ENCODE measurements around the gene GNRH2.
A peak's percentile ranks its signal among the peaks of the same experiment; 100 is the strongest.

The GNRH2 gene

DNA sequence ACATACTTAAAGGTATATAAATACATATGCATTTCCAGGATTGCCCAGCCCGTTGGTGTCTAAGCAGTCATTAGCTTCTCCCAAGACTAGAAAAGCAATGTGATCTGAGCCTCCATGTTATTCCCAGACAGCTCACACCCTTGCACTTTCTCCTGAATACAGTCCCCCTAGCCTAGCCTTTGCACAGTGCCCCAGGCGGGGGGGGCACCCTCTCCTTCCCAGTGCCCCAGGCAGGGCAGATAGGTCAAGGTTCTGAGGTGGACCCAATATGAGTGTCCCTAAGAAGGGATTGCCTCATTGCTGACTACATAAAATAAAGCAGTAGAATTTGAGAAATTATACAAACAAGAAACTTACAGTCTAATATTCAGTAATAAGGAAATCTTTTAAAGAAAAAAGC is 15.4 kb upstream of the GNRH2 start:
- Mint-ChIP-seq H3K27me3 (no peaks in the 10 kb centered on the region), H3K36me3 (ENCODE audit: low read depth) (peaks cover 18% of the 10 kb centered on the region), H3K4me3 (no peak overlapping the region), H3K4me1 (no peaks in the 10 kb centered on the region), H3K9me3 (no peaks in the 10 kb centered on the region), H3K27ac (no peak overlapping the region)
- DNase-seq (no peak), ATAC-seq (no peak)

- no peaks in the 10 kb centered on the region for H3K4me1 Mint-ChIP-seq
- DNase-seq, result no peak
- H3K9me3 Mint-ChIP-seq, result no peaks in the 10 kb centered on the region
- H3K4me3 Mint-ChIP-seq, result no peak overlapping the region
- no peaks in the 10 kb centered on the region for H3K27me3 Mint-ChIP-seq
- H3K27ac Mint-ChIP-seq, result no peak overlapping the region
- peaks cover 21% of the 10 kb centered on the region for H3K36me3 Mint-ChIP-seq (ENCODE audit: low read depth)
- no peak for ATAC-seq
Measured at GRCh38 chr20:3031524-3032147, 11.8 kb upstream of the GNRH2 start.

GRCh38 chr20:3032624-3033023 is 10.8 kb upstream of the GNRH2 start:
- no peak overlapping the region for H3K4me3 Mint-ChIP-seq
- DNase-seq (no peak), ATAC-seq (no peak)
- H3K4me1 Mint-ChIP-seq, result no peaks in the 10 kb centered on the region
- no peaks in the 10 kb centered on the region for H3K27me3 Mint-ChIP-seq
- no peaks in the 10 kb centered on the region for H3K9me3 Mint-ChIP-seq
- H3K36me3 Mint-ChIP-seq (ENCODE audit: low read depth), result peaks cover 16% of the 10 kb centered on the region
- H3K27ac Mint-ChIP-seq, result no peak overlapping the region

- Mint-ChIP-seq H3K27ac (no peak overlapping the region), H3K4me1 (no peaks in the 10 kb centered on the region), H3K9me3 (no peaks in the 10 kb centered on the region), H3K4me3 (no peak overlapping the region), H3K27me3 (no peaks in the 10 kb centered on the region), H3K36me3 (ENCODE audit: low read depth) (peaks cover 13% of the 10 kb centered on the region)
- DNase-seq (no peak), ATAC-seq (no peak)
Measured at GRCh38 chr20:3037654-3038053, 5.8 kb upstream of the GNRH2 start.

DNA sequence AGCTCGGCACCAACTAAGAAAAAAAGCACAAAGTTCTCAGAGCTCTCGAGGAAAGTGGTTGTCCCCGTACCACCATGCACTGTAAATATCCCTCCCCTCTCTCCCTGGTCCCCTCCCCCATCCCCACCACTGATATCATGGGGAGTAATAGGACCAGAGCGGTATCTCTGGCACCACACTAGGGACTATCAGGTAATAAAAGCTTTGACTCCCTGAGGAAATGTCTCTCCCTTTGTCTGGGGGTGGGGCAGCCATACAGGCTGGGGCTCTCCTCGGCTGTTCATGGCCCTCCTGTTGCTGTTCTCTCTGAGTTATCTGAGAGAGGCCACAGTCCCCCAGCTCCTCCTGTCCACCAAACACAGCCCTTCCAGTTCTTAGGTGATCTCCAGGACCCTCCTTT is 5.0 kb upstream of the GNRH2 start:
- peaks cover 13% of the 10 kb centered on the region for H3K36me3 Mint-ChIP-seq (ENCODE audit: low read depth)
- H3K4me3 Mint-ChIP-seq, result no peak overlapping the region
- H3K9me3 Mint-ChIP-seq, result no peaks in the 10 kb centered on the region
- H3K27me3 Mint-ChIP-seq, result no peaks in the 10 kb centered on the region
- DNase-seq, result no peak
- H3K27ac Mint-ChIP-seq, result no peak overlapping the region
- ATAC-seq, result no peak
- H3K4me1 Mint-ChIP-seq, result no peaks in the 10 kb centered on the region

DNA sequence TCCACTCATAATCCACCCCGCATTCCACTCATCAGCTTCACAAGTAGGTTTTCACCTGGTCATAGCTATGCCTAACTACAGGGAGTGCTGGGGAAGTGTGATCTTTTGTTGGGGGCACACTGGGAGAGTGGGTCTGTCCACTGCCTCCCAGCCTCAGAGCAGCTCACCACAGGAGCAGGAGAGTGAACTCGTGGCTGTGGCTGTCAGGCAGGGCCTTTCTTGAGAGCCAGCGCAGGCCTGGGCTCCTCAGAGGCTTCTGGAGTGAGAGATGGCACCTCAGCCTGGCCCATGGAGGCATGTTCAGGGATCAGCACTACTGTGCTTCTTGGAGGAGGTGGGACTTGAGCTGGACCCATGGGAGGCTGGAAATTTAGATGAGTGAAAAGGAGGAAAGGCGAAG is 4.0 kb upstream of the GNRH2 start:
- DNase-seq (no peak), ATAC-seq (no peak)
- H3K27me3 Mint-ChIP-seq, result no peaks in the 10 kb centered on the region
- no peak overlapping the region for H3K27ac Mint-ChIP-seq
- peaks cover 13% of the 10 kb centered on the region for H3K36me3 Mint-ChIP-seq (ENCODE audit: low read depth)
- no peaks in the 10 kb centered on the region for H3K9me3 Mint-ChIP-seq
- H3K4me3 Mint-ChIP-seq, result no peak overlapping the region
- no peaks in the 10 kb centered on the region for H3K4me1 Mint-ChIP-seq

- Mint-ChIP-seq H3K27ac (peak overlapping the region; percentile 4), H3K27me3 (no peaks in the 10 kb centered on the region), H3K4me1 (peaks cover 3% of the 10 kb centered on the region), H3K4me3 (no peak overlapping the region), H3K36me3 (ENCODE audit: low read depth) (peaks cover 10% of the 10 kb centered on the region), H3K9me3 (no peaks in the 10 kb centered on the region)
- no peak for DNase-seq
- no peak for ATAC-seq
Measured at GRCh38 chr20:3040086-3040485, 3.3 kb upstream of the GNRH2 start.

DNA sequence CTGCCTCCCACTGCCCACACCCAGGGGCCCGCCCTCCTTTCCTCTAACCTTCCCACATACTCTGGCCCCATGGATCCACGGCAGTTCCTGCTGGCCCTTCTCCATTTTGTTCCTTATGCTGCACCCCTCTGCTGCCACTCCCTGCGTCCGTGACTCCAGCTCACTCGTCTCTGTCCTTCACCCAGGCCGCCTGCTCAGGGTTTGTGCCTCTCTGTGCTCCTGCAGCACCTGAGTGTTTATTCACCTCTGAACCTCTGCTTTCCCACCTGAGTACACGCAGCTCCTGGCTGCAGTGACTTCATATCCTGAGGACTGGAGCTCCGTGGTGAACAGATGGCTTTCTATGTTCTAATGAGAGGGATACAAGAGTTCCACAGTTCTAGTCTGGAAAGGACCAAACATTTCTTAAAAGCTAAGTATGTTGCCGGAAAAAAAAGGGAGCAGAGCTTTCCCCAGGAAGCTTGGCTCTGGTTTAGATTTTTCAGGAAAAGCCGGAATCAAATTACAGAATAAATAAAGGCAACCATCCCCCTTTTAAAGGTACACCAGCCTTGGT is 1.5 kb upstream of the GNRH2 start:
- no peak overlapping the region for H3K4me3 Mint-ChIP-seq
- H3K36me3 Mint-ChIP-seq (ENCODE audit: low read depth), result peaks cover 10% of the 10 kb centered on the region
- DNase-seq (no peak), ATAC-seq (no peak)
- no peaks in the 10 kb centered on the region for H3K9me3 Mint-ChIP-seq
- no peaks in the 10 kb centered on the region for H3K27me3 Mint-ChIP-seq
- H3K4me1 Mint-ChIP-seq, result peaks cover 10% of the 10 kb centered on the region
- peak overlapping the region; percentile 15 for H3K27ac Mint-ChIP-seq

GRCh38 chr20:3042625-3043024 is 797 bp upstream of the GNRH2 start:
- Mint-ChIP-seq H3K9me3 (no peaks in the 10 kb centered on the region), H3K4me1 (peaks cover 12% of the 10 kb centered on the region), H3K4me3 (no peak overlapping the region), H3K36me3 (ENCODE audit: low read depth) (peaks cover 15% of the 10 kb centered on the region), H3K27me3 (no peaks in the 10 kb centered on the region), H3K27ac (no peak overlapping the region)
- DNase-seq (no peak), ATAC-seq (no peak)

- no peaks in the 10 kb centered on the region for H3K9me3 Mint-ChIP-seq
- H3K27ac Mint-ChIP-seq, result no peak overlapping the region
- peak overlapping the region; percentile 89 for H3K4me3 Mint-ChIP-seq
Measured at GRCh38 chr20:3044336-3044965, 1.0 kb downstream of the GNRH2 start.

GRCh38 chr20:3045042-3045815 is 1.8 kb downstream of the GNRH2 start:
- H3K27ac Mint-ChIP-seq, result peak overlapping the region; percentile 72
- no peaks in the 10 kb centered on the region for H3K9me3 Mint-ChIP-seq
- peaks cover 23% of the 10 kb centered on the region for H3K36me3 Mint-ChIP-seq (ENCODE audit: low read depth)
- ATAC-seq, result peak; percentile 41
- no peaks in the 10 kb centered on the region for H3K27me3 Mint-ChIP-seq
- peak overlapping the region; percentile 89 for H3K4me3 Mint-ChIP-seq
- peak; percentile 68 for DNase-seq
- H3K4me1 Mint-ChIP-seq, result peaks cover 15% of the 10 kb centered on the region

More at GRCh38 chr20:3044336-3044965, 1.0 kb downstream of the GNRH2 start:
- no peaks in the 10 kb centered on the region for H3K27me3 Mint-ChIP-seq
- H3K4me1 Mint-ChIP-seq, result peaks cover 15% of the 10 kb centered on the region
- ATAC-seq (no peak), DNase-seq (no peak)
- peaks cover 18% of the 10 kb centered on the region for H3K36me3 Mint-ChIP-seq (ENCODE audit: low read depth)

DNA sequence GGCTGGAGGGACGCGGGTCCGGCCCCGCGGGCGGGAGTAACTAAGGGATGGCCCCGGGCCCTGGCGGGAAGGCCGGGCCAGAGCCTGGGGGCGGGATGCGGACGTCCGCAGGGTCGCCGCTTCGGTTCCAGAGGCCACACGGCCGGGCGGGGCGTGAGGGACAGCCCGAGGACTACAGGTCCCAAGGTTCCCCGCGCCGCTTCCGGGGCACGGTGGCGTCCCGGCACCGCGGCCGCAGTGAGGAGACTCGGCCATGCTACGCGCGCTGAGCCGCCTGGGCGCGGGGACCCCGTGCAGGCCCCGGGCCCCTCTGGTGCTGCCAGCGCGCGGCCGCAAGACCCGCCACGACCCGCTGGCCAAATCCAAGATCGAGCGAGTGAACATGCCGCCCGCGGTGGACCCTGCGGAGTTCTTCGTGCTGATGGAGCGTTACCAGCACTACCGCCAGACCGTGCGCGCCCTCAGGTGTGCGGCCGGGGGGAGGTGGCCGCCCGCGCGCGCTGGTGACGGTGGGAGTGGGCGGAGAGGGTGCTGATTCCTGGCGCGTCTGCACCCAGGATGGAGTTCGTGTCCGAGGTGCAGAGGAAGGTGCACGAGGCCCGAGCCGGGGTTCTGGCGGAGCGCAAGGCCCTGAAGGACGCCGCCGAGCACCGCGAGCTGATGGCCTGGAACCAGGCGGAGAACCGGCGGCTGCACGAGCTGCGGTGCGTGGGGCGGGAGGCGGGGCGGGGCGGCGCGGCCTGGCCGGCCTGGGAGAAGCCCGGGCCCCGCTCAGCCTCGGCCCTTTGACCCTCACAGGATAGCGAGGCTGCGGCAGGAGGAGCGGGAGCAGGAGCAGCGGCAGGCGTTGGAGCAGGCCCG is 2.6 kb downstream of the GNRH2 start, which contains the start of gene MRPS26:
TSS of gene MRPS26 (plus strand) at position 237 of the 861 bp plus-strand sequence. CDS start at position 254, 17 bp downstream.
- Mint-ChIP-seq H3K4me1 (peaks cover 19% of the 10 kb centered on the region), H3K27ac (peak within 1 kb of the TSS; percentile 75), H3K4me3 (peak within 1 kb of the TSS; percentile 89), H3K27me3 (no peaks in the 10 kb centered on the region), H3K36me3 (ENCODE audit: low read depth) (peaks cover 24% of the 10 kb centered on the region), H3K9me3 (no peaks in the 10 kb centered on the region)
- ATAC-seq (peak; percentile 92), DNase-seq (peak; percentile 88)

DNA sequence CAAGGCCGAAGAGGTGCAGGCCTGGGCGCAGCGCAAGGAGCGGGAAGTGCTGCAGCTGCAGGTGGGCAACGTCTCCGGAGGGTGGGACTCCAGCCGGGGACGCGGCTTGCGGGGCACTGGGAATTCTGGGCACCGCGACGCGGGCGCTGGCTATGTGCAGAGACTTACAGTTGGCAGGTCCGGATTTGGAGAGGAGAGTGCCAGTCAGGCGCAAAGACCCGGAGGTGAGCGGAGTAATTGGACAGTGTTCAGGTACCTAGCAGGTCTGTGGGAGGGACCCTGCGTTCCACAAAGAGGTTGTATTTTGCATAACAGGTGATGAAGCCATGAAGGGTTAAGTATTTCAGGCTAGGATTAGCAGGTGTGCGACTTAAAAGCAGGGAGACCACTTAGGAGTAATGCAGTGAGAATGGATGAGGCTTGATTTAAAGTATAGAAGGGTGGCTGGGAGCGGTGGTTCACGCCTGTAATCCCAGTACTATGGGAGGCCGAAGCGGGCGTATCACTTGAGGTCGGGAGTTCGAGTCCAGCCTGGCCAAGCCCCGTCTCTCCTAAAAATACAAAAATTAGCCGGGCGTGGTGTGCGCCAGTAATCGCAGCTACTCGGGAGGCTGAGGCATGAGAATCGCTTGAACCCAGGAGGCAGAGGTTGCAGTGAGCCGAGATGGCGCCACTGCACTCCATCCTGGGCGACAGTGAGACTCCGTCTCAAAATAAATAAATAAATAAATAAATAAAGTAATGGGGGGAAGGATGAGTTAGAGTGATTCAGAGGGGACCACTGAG is 3.4 kb downstream of the GNRH2 start:
- ATAC-seq (peak; percentile 4), DNase-seq (no peak)
- H3K36me3 Mint-ChIP-seq (ENCODE audit: low read depth), result peaks cover 24% of the 10 kb centered on the region
- H3K4me3 Mint-ChIP-seq, result peak overlapping the region; percentile 89
- H3K27ac Mint-ChIP-seq, result peak overlapping the region; percentile 73
- no peaks in the 10 kb centered on the region for H3K9me3 Mint-ChIP-seq
- no peaks in the 10 kb centered on the region for H3K27me3 Mint-ChIP-seq
- peaks cover 19% of the 10 kb centered on the region for H3K4me1 Mint-ChIP-seq
